GM18498 (cell line): ENCODE measurements around the gene HDAC8.
A peak's percentile ranks its signal among the peaks of the same experiment; 100 is the strongest.

Experiments
- ATAC-seq: cut with Tn5 transposase; IDR thresholded peaks from one replicate; pipeline ENCODE4 v1.9.1; 2021; ENCODE audit warnings: mild to moderate bottlenecking, moderate library complexity; ENCODE audit not compliant: unreplicated experiment

The HDAC8 gene

GRCh38 chrX:72299891-72300630 is 272.6 kb downstream of the HDAC8 start:
- no peak for ATAC-seq

DNA sequence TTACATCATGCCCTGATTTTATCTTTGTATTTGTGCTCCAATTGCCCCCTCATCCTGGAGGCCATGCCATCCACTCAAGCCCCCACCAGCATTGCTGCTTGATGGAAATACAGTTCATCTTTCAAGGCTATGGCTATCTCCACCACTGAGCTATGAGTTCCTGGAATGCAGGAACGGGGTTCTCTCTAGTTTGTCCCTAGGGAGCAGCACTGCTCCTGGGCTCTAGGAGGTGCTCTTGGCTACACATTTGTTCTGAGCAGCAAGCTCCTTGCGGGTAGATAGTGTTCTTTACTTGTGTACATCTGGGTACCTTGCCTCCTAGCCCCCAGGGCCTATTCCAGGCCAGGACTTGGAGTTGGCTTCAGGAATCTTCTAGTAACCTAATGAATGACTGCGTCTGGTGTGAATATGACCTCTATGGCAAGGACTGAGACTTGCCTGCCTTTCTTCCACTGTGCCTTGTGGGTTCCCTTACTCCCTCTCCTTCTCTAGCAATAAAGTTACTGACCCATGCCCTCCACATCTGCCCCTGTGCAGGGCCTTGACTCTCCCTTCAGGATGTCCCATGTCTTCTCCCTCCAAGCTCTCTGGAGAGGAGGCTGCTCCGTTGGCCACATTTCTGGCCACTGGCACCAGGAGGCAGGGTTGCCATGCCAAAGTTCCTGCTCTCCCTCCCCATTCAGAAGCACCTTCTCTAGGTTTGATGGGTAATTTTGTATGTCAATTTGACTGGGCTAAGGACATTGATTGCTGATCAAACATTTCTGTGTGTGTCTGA is 274.5 kb downstream of the HDAC8 start:
- peak; percentile 48 for ATAC-seq

DNA sequence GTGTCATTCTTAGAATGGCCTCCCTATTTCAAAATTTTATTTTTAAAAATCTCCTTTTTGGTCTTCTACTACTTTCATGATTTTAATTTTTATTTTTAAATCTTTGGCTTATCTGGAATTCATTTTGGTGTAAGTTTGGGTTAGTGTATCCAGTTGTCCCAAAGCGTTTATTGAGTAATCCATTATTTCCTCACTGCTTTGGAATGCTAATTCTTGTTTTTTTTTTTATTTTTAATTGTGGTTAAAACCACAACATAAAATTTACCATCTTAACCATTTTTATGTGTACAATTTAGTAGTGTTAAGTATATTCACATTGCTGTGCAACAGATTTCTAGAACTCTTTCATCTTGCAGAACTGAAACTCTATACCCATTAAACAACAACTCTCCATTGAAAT is 275.7 kb downstream of the HDAC8 start:
- no peak for ATAC-seq

GRCh38 chrX:72295745-72296144 is 276.9 kb downstream of the HDAC8 start:
- no peak for ATAC-seq

GRCh38 chrX:72294497-72294896 is 278.1 kb downstream of the HDAC8 start:
- no peak for ATAC-seq

DNA sequence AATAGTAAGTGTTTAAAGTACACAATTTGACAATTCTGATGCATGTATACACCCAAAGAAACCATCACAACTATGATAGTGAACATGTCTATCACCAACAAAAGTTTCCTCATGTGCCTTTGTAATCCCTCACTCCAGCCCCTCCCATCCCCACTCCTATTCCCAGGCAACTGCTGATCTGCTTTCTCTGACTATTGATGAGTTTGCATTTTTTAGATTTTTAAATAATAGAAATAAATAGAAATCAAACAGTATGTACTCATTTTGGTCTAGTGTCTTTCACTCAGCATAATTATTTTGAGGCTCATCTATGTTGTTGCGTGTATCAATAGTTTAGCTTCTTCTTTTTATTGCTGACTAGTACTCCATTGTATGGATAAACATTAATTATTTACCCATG is 290.3 kb downstream of the HDAC8 start:
- ATAC-seq = no peak

GRCh38 chrX:72280321-72280845 is 292.3 kb downstream of the HDAC8 start:
- ATAC-seq = no peak
